ENCODE data around the gene GMNC. TPM values are rescaled to one million over a fixed set of nuclear protein-coding genes. Genes with fewer than 3 reads are reported as not detected.

GMNC gene
- total RNA-seq, 2 experiments from 2014 or later = not detected

DNA sequence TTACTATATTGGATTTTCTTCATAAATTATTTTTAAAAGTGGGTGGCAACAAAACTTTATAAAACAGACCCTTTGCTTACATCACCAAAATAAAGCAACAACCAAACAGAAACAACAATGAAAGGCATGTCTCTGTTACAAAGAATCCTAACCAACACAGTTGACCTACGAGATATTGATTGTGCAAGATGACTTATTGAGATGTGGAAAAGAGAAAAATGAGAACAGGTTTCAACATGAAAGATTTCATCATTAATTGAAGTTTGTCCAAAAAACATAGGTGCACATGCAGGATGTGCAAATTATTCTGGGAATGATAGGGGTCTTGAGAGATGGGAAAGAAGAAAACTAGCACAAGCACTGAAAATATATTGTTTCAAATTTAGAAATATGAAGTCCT lies 9.0 kb downstream of the GMNC start:
- POLR2A ChIA-PET = no interaction called here

DNA sequence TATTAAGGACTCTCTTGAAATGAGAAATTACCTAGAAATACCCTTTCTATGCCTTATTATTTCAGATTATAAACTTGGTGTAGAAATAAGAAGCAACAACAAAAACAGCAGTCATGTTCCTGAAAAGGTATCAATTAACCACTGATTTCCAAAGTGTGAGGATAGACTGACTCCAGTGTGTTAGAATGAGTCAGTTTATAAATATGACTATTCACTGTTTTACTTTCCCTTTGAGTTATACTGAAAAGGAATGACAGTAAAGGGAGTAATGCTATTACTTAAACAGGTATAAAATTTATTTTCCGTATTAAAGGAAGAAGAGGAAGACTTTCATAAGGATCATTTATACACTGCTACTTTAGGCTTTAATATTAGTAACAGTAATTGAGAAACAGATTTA lies 12.9 kb downstream of the GMNC start:
- CTCF ChIA-PET = no interaction called here
- POLR2A ChIA-PET = no interaction called here

More for the DNA sequence above, 9.0 kb downstream of the GMNC start:
- CTCF ChIA-PET = no interaction called here

DNA sequence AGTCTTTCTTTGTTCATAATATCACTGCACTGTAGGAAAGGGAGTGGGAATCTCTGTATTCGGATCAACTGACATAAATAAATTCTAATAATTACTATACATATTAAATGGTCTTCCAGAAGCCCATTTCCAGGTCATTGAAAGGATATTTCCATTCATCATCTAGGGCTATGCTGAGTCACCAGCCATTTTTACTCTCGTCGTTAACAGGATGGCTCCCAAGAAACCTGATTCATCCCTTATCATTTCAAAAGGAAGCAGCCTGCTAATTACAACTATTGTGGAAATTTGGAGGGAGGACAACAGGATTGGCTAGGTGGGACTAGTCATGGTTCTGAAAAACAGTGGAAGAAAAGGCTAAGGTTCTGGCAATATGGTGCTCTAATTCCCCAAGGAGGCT lies 13.6 kb downstream of the GMNC start:
- ChIA-PET POLR2A (no interaction called here), CTCF (no interaction called here)

DNA sequence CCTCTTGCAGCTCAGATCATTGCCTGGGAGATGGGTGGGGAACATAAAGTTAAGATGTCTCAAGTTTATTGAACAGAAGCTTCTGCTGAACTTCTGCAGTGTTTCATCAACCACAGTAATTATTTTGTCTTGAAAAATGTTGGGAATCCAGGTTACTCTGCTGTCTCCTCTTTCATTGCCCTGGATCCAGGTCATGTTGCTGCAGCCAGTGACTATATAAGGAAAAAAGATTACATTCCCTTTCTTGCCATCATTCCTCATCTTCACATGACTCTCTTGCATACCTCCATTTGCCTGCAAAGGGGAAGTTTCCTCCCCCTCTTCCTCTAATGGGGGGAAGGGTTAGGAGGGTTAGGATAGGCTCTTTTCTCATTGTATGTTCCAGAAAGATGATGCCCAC lies 15.1 kb downstream of the GMNC start:
- ChIA-PET POLR2A (no interaction called here), CTCF (no interaction called here)

- CTCF ChIA-PET = interaction anchor here (0.7 kb wide), 1 partner anchor 268 kb away, joined by 4 read pairs; no protein-coding TSS in a partner anchor
- POLR2A ChIA-PET = no interaction called here
Measured at GRCh38 chr3:190840146-190840545, 22.3 kb downstream of the GMNC start.

- CTCF ChIA-PET = no interaction called here
- POLR2A ChIA-PET = no interaction called here
Measured at GRCh38 chr3:190831225-190831624, 31.3 kb downstream of the GMNC start.

GRCh38 chr3:190830031-190830430 lies 32.5 kb downstream of the GMNC start:
- POLR2A ChIA-PET = no interaction called here
- CTCF ChIA-PET = no interaction called here

DNA sequence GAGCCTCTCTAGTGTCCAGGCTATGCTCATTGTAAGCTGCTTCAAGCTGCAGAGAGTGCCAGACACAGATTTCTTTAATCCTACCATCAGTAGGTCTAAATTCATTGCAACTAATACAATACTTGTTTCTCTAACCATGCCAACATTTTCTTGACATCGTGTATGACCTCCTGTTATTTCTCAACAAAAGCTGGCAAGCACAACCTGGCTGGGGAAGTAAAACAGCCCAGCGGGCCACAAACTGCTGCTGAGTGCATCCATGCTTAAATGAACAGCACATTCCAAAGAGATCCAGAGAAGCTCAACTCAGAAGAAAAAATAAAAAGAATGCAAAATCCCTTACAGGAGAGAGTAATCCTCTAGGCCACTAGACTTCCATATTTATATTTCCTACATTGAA lies 36.5 kb downstream of the GMNC start:
- POLR2A ChIA-PET = no interaction called here
- CTCF ChIA-PET = interaction anchor here (0.7 kb wide), 1 partner anchor 12 kb away, joined by 3 read pairs; no protein-coding TSS in a partner anchor

- POLR2A ChIA-PET = no interaction called here
Measured at GRCh38 chr3:190825386-190826016, 37.0 kb downstream of the GMNC start.

DNA sequence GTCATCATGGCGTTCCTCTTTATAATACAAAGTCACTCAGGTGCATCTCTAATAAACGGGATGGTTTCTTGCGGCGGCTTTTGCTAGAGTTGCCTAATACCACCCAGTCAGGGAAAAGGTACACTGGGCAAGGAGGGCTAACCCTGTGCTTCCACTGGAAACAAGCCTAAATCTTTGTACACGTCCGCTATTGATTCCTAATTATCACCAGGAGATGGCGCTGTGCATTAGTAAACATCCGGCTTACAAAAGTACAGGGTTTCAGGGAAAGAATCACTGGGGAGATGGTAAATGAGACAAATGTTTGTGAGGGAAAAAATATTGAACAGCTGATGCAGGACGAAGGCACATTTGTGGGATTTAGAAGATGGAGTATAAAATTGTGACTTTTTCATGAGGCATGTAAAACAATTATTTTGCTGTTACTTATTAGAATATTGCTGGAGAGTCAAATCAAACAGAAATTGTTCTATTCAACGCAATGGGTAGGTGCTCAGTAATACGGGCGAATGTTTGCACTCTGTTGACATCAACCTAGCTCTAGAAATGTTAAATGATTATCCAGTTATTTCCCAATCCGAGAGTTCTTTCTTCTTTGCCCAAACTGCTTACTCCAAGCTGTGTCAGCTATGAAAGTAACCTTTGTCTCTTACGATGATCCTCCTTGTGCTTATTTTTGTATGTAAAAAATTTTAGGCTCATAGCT lies 50.6 kb downstream of the GMNC start:
- CTCF ChIA-PET = no interaction called here
- POLR2A ChIA-PET = no interaction called here

More at GRCh38 chr3:190825386-190826016, 37.0 kb downstream of the GMNC start:
- CTCF ChIA-PET = interaction anchor here (0.7 kb wide), 1 partner anchor 12 kb away, joined by 3 read pairs; no protein-coding TSS in a partner anchor

DNA sequence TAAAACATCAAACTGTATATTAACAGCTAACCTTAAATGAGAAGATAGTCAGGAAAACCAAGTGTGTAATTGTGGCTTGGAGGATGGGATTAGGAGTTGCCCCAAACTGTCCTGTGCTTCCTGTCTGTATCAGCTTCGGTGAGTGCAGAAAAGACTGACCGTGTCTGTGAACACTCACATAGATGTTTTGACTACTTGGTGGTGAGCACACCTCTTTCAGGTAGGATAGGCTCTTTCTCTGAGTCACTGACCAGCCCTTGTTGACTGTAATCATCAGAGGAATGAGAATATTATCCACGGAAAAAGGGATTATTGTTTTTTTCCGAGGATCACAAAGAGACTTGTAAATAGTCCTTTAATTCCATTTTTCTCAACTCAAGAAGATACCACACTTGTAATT lies 51.5 kb downstream of the GMNC start:
- ChIA-PET CTCF (no interaction called here), POLR2A (no interaction called here)

DNA sequence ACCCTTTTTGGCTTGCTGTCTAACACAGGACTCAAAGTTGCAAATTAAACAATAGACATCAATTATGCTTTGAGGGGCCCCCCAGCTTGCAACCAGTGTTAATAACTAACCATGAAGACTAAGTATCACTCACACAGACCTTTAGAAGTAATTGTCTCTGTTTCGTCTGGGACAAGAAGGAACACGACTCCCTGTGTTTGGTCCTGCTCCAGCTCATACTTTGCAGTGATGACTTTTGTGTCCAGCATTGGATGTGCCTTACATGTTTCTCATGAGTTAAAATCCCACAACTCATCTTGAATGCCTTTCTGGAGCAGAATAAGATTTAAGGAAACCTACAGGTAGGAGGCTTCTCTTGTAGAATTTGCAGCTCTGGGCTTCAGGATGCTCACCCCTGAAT lies 53.1 kb downstream of the GMNC start:
- CTCF ChIA-PET = no interaction called here
- POLR2A ChIA-PET = no interaction called here

DNA sequence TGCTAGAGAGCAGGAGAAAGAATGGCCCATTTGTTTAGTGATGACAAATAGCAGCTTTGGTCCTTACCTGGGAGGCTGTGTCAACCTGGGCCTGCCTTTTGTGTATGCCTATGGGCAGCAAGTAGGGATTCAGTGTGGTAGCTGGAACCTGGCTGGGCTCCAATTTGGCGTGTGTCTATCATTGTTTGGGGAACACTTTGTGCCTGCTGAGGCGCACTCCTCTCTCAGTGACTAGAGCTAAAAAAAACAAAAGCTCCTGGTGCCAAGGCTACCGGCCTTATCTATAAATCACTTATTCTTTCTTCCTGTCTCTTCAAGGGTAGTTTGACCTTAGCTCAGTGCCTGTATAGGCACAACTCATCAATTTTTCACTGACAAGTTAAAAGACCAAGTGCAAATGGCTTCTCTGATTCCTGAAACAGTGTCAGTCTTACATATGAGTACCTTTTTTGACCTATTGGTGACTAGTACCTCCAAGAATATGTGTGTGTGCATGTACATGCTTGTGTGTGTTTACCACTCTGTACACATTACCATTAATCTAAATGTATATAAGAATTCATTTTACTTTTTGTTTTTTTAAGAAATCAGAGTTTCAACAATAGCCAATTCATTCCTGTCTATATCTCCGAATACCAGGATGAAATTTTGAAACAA lies 54.6 kb downstream of the GMNC start:
- CTCF ChIA-PET = no interaction called here
- POLR2A ChIA-PET = no interaction called here

Data from activated CD8-positive, alpha-beta memory T cell treated with anti-CD3 and anti-CD28 coated beads for 36 hours (primary cell).